GM21717 (cell line): Measurements from ENCODE around the gene GPRASP2.
A peak's percentile ranks its signal among the peaks of the same experiment; 100 is the strongest.
"Not testable (repeated sequence)": the region's sequence is repeated elsewhere in the genome, so short reads cannot be mapped to it uniquely, and the experiment has no call there.

Experiments
- ATAC-seq: cut with Tn5 transposase; IDR thresholded peaks from one replicate; pipeline ENCODE4 v1.9.1; 2021; ENCODE audit warnings: mild to moderate bottlenecking, moderate library complexity; ENCODE audit not compliant: unreplicated experiment

Gene GPRASP2

GRCh38 chrX:102712216-102712966 lies at the start of gene GPRASP2:
TSS of gene GPRASP2 (plus strand) at chrX:102712448. CDS start at chrX:102714870, 2,422 bp downstream.
- ATAC-seq: no peak

- ATAC-seq: not testable (repeated sequence)
These were observed 48.4 kb upstream of the GPRASP2 start for GRCh38 chrX:102663820-102664219.

- not testable (repeated sequence) for ATAC-seq
These were observed 45.2 kb upstream of the GPRASP2 start for GRCh38 chrX:102667034-102667433.

- ATAC-seq: no peak
These were observed 42.7 kb upstream of the GPRASP2 start for GRCh38 chrX:102669526-102669925.

GRCh38 chrX:102672856-102673255 lies 39.4 kb upstream of the GPRASP2 start:
- ATAC-seq: no peak

- ATAC-seq: not testable (repeated sequence)
These were observed 34.8 kb upstream of the GPRASP2 start for GRCh38 chrX:102677479-102677878.

- no peak for ATAC-seq
These were observed 27.3 kb upstream of the GPRASP2 start for GRCh38 chrX:102684772-102685520.

GRCh38 chrX:102694749-102695148 lies 17.5 kb upstream of the GPRASP2 start:
- no peak for ATAC-seq

- ATAC-seq: no peak
These were observed 15.9 kb upstream of the GPRASP2 start for GRCh38 chrX:102696306-102696705.

- no peak for ATAC-seq
These were observed 14.8 kb upstream of the GPRASP2 start for GRCh38 chrX:102697494-102697893.

- no peak for ATAC-seq
These were observed 3.3 kb upstream of the GPRASP2 start for GRCh38 chrX:102708900-102709299.

GRCh38 chrX:102711872-102712215 lies 404 bp upstream of the GPRASP2 start:
- no peak for ATAC-seq

- ATAC-seq: no peak
These were observed 855 bp downstream of the GPRASP2 start for GRCh38 chrX:102712981-102713625.

GRCh38 chrX:102714994-102715393 lies 2.7 kb downstream of the GPRASP2 start:
- no peak for ATAC-seq

- ATAC-seq: no peak
These were observed 3.7 kb downstream of the GPRASP2 start for GRCh38 chrX:102715967-102716366.

GRCh38 chrX:102720237-102721168 lies 8.3 kb downstream of the GPRASP2 start, which contains the start of gene GPRASP3:
TSS of gene GPRASP3 (plus strand) at chrX:102720743. CDS start at chrX:102748996, 28,253 bp downstream.
- ATAC-seq: peak; percentile 92

- not testable (repeated sequence) for ATAC-seq
These were observed 8.9 kb downstream of the GPRASP2 start for GRCh38 chrX:102721169-102721506.

GRCh38 chrX:102723456-102723855 lies 11.2 kb downstream of the GPRASP2 start:
- no peak for ATAC-seq

- ATAC-seq: no peak
These were observed 15.5 kb downstream of the GPRASP2 start for GRCh38 chrX:102727761-102728160.

GRCh38 chrX:102728646-102729045 lies 16.4 kb downstream of the GPRASP2 start:
- ATAC-seq: no peak

- no peak for ATAC-seq
These were observed 27.4 kb downstream of the GPRASP2 start for GRCh38 chrX:102739657-102740056.
